OCI-LY3 (cell line): ENCODE results near the gene CNP.
A peak's percentile ranks its signal among the peaks of the same experiment; 100 is the strongest.

Source experiments
- H2AFZ ChIP-seq: fragments of 200-600, 300-600 bp; shearing (Covaris generic); 2 replicates; pipeline ENCODE4 v1.6.0; 2014; ENCODE audit warnings: antibody characterized with exemption, low read depth, low read length
- H3K27ac ChIP-seq: fragments of 200-600, 300-600 bp; sonication (generic); 2 replicates; pipeline ENCODE4 v1.5.1; 2014; ENCODE audit warnings: mild to moderate bottlenecking, low read length, moderate library complexity, mixed read lengths
- H3K27me3 ChIP-seq: fragments of 200-600, 300-600 bp; sonication (generic); 2 replicates; pipeline ENCODE4 v1.6.1; 2014; ENCODE audit warnings: low read depth, low read length, mixed read lengths
- H3K36me3 ChIP-seq: fragments of 200-600, 300-600 bp; sonication (generic); replicated peaks from 2 replicates; pipeline ENCODE3; 2014; ENCODE audit warnings: low read depth, low read length, mixed read lengths
- H3K4me1 ChIP-seq: fragments of 300-600, 200-600 bp; sonication (generic); 2 replicates; pipeline ENCODE4 v1.6.1; 2014; ENCODE audit warnings: low read length, mixed read lengths
- H3K4me2 ChIP-seq: fragments of 200-600, 300-600 bp; sonication (generic); 2 replicates; pipeline ENCODE4 v1.6.1; 2014; ENCODE audit warnings: low read length, mixed read lengths
- H3K4me3 ChIP-seq: fragments of 300-600, 200-600 bp; sonication (generic); 2 replicates; pipeline ENCODE4 v1.5.1; 2014; ENCODE audit warnings: antibody characterized with exemption, mild to moderate bottlenecking, low read length, moderate library complexity
- H3K79me2 ChIP-seq: fragments of 300-600, 200-600 bp; shearing (Covaris generic); 2 replicates; pipeline ENCODE4 v1.6.1; 2014; ENCODE audit warnings: mild to moderate bottlenecking, low read length, mixed read lengths
- H3K9ac ChIP-seq: fragments of 300-600, 200-600 bp; shearing (Covaris generic); 2 replicates; pipeline ENCODE4 v1.6.0; 2014; ENCODE audit warnings: mild to moderate bottlenecking, low read length, moderate library complexity
- H3K9me3 ChIP-seq: fragments of 200-600, 300-600 bp; shearing (Covaris generic); 2 replicates; pipeline ENCODE4 v1.6.1; 2014; ENCODE audit warnings: low read length, mixed read lengths; ENCODE audit not compliant: insufficient read depth
- H4K20me1 ChIP-seq: fragments of 200-600, 300-600 bp; sonication (generic); 2 replicates; pipeline ENCODE4 v1.6.1; 2016; ENCODE audit warnings: low read length, mixed read lengths; ENCODE audit not compliant: insufficient read depth
- EZH2phosphoT487 ChIP-seq: fragments of 200-600 bp; shearing (Covaris generic); IDR thresholded peaks from 2 replicates; pipeline ENCODE4 v1.6.1; 2018; ENCODE audit warnings: antibody characterized with exemption, mixed run types, low read depth
- TF ChIP-seq, protein P1 (sequence below): fragments of 200-600, 300-600 bp; sonication (generic); IDR thresholded peaks from 2 replicates; pipeline ENCODE4 v1.5.1; 2014; ENCODE audit warnings: antibody characterized with exemption, low read length, low read depth

The CNP gene

DNA sequence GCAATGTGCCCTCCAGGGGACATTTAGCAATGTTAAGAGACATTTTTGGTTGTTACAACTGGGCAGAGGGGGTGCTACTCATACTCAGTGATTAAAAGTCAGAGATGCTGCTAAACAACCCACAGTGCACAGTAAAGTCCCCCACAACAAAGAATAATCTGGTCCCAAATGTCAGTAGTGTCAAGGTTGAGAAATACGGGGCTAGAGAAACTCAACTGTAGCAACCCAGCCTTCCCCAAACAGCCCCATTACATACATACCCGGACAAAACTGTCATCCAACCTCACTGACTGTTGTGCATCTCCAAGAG lies 30.2 kb downstream of the CNP start:
- peaks cover 55% of the 10 kb centered on the region for H3K36me3 ChIP-seq
- peaks cover 39% of the 10 kb centered on the region for H3K4me1 ChIP-seq
- no peaks in the 10 kb centered on the region for H3K9me3 ChIP-seq
- TF ChIP-seq EZH2phosphoT487 = no peak
- TF ChIP-seq, protein P1, sequence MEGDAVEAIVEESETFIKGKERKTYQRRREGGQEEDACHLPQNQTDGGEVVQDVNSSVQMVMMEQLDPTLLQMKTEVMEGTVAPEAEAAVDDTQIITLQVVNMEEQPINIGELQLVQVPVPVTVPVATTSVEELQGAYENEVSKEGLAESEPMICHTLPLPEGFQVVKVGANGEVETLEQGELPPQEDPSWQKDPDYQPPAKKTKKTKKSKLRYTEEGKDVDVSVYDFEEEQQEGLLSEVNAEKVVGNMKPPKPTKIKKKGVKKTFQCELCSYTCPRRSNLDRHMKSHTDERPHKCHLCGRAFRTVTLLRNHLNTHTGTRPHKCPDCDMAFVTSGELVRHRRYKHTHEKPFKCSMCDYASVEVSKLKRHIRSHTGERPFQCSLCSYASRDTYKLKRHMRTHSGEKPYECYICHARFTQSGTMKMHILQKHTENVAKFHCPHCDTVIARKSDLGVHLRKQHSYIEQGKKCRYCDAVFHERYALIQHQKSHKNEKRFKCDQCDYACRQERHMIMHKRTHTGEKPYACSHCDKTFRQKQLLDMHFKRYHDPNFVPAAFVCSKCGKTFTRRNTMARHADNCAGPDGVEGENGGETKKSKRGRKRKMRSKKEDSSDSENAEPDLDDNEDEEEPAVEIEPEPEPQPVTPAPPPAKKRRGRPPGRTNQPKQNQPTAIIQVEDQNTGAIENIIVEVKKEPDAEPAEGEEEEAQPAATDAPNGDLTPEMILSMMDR = no peak
- H3K27ac ChIP-seq = peak overlapping the region; percentile 95
- 0 out of 2 replicates have a peak, but pooled peaks cover 3% of the 10 kb centered on the region for H4K20me1 ChIP-seq
- no peaks in the 10 kb centered on the region for H3K27me3 ChIP-seq
- peak overlapping the region; percentile 45; the same call in 1 of the 2 replicates for H3K4me3 ChIP-seq
- H2AFZ ChIP-seq = no peak overlapping the region
- H3K4me2 ChIP-seq = peak overlapping the region; percentile 76
- peak overlapping the region; percentile 55; the same call in 1 of the 2 replicates for H3K9ac ChIP-seq
- peaks cover 25% of the 10 kb centered on the region for H3K79me2 ChIP-seq

DNA sequence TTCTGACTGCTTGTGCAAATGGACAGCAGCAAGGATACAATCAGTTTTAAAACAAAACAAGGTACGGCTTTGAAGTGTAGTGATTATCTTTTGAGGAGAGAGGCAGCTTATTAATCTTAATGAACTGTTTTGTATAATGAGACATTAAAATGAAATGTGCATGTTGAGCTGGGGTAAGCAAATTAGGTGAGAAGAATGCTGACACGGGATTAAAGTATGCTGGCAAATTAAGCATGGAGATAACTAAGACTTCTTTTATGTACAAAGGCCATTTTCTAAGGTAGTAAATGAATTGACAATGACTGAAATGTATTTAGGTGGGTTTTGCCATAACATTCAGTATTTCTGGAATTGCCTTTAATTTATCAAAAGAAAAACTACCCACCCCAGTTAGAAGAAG lies 31.9 kb downstream of the CNP start:
- peaks cover 58% of the 10 kb centered on the region for H3K36me3 ChIP-seq

DNA sequence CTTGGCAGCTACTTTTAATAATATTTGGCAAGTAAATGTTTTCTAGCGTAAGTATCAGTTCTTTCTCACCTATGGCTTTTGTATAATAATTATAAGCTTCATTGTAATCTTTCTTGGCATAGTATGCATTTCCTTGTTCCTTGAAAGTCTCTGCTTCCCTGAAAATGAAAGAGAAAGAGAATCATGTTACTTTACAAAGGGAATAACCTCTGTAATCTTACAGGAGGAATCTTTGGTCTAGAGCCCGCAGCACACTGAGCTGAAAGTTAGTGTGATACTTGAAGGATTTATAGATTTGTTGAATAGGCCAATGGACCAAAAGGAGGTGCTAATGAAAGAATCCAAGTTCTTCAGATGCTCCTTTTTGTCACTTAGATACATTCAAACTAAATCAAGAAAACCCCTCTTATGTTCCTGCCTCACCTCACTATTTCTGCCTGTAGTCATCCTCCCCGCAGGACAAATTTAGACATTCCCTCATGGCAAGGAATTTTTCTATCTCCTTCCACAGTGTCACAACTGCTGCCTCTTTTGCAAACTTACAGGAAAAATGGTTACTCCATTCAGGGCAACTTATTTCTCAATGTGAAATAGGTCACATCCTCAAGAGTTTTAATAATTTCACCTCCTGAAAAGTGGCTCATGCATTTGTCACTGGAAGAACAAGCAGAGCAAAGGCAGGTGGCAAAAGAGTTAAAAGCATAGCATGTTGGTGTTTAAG lies 34.0 kb downstream of the CNP start:
- H3K36me3 ChIP-seq = peaks cover 44% of the 10 kb centered on the region
- H3K4me2 ChIP-seq = no peak overlapping the region
- no peak overlapping the region for H2AFZ ChIP-seq
- no peak overlapping the region for H3K9ac ChIP-seq
- H3K27me3 ChIP-seq = no peaks in the 10 kb centered on the region
- H3K4me1 ChIP-seq = peaks cover 28% of the 10 kb centered on the region
- H3K4me3 ChIP-seq = no peak overlapping the region
- H3K79me2 ChIP-seq = peaks cover 53% of the 10 kb centered on the region
- TF ChIP-seq, protein P1 = no peak
- no peak for TF ChIP-seq EZH2phosphoT487
- peaks cover 31% of the 10 kb centered on the region for H4K20me1 ChIP-seq
- no peak overlapping the region for H3K27ac ChIP-seq
- H3K9me3 ChIP-seq = no peaks in the 10 kb centered on the region

More for the DNA sequence above, 31.9 kb downstream of the CNP start:
- TF ChIP-seq, protein P1 = no peak
- TF ChIP-seq EZH2phosphoT487 = no peak
- Histone ChIP-seq H3K79me2 (peaks cover 42% of the 10 kb centered on the region), H3K4me1 (peaks cover 39% of the 10 kb centered on the region), H3K9ac (no peak overlapping the region), H3K9me3 (no peaks in the 10 kb centered on the region), H3K4me3 (no peak overlapping the region), H3K27ac (0 out of 2 replicates have a peak overlapping the region, but pooled peaks have one; percentile 11), H3K4me2 (no peak overlapping the region), H3K27me3 (no peaks in the 10 kb centered on the region), H2AFZ (no peak overlapping the region), H4K20me1 (peaks cover 15% of the 10 kb centered on the region; the same call in 1 of the 2 replicates)

DNA sequence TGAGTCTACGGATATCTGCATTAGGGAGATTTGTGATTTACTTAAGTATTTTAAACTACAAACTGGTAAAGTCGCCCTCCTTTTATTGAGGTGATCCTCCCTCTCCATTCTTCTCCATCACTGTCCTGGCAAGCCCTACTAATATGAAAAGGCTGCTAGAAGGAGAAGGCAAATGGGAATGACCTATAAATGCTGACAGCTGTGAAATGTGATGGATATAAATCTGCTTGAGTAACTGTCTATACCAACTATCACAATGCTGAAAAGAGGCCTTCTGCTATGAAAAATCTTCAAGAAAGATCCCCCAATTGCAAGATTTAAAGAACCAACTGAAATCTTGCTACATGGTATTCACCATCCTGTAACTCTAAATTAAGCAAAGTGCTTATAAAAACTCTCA lies 35.1 kb downstream of the CNP start:
- H3K4me3 ChIP-seq = no peak overlapping the region
- H3K27me3 ChIP-seq = no peaks in the 10 kb centered on the region
- H3K4me1 ChIP-seq = peaks cover 16% of the 10 kb centered on the region
- H3K27ac ChIP-seq = no peak overlapping the region
- peaks cover 41% of the 10 kb centered on the region for H3K36me3 ChIP-seq
- no peak for TF ChIP-seq EZH2phosphoT487
- TF ChIP-seq, protein P1 = no peak
- H3K9me3 ChIP-seq = no peaks in the 10 kb centered on the region
- peaks cover 32% of the 10 kb centered on the region for H4K20me1 ChIP-seq
- no peak overlapping the region for H3K9ac ChIP-seq
- H2AFZ ChIP-seq = no peak overlapping the region
- H3K4me2 ChIP-seq = no peak overlapping the region
- peaks cover 64% of the 10 kb centered on the region for H3K79me2 ChIP-seq
